Measurements from ENCODE around the gene SLN.
A peak's percentile ranks its signal among the peaks of the same experiment; 100 is the strongest.

SLN gene

GRCh38 chr11:107676336-107677057 lies 35.4 kb downstream of the SLN start:
- H3K4me3 ChIP-seq (ENCODE audit: low read length) = no peak overlapping the region
- no peak for DNase-seq (ENCODE audit: low read depth)
- TF ChIP-seq, protein P1, sequence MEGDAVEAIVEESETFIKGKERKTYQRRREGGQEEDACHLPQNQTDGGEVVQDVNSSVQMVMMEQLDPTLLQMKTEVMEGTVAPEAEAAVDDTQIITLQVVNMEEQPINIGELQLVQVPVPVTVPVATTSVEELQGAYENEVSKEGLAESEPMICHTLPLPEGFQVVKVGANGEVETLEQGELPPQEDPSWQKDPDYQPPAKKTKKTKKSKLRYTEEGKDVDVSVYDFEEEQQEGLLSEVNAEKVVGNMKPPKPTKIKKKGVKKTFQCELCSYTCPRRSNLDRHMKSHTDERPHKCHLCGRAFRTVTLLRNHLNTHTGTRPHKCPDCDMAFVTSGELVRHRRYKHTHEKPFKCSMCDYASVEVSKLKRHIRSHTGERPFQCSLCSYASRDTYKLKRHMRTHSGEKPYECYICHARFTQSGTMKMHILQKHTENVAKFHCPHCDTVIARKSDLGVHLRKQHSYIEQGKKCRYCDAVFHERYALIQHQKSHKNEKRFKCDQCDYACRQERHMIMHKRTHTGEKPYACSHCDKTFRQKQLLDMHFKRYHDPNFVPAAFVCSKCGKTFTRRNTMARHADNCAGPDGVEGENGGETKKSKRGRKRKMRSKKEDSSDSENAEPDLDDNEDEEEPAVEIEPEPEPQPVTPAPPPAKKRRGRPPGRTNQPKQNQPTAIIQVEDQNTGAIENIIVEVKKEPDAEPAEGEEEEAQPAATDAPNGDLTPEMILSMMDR (conservative IDR thresholded peaks at IDR 0.05; ENCODE audit: low read depth, low read length) = no peak

- TF ChIP-seq, protein P1 (conservative IDR thresholded peaks at IDR 0.05; ENCODE audit: low read depth, low read length) = no peak
- H3K4me3 ChIP-seq (ENCODE audit: low read length) = no peak overlapping the region
- DNase-seq (ENCODE audit: low read depth) = no peak
Observed at GRCh38 chr11:107675902-107676301, 36.0 kb downstream of the SLN start.

DNA sequence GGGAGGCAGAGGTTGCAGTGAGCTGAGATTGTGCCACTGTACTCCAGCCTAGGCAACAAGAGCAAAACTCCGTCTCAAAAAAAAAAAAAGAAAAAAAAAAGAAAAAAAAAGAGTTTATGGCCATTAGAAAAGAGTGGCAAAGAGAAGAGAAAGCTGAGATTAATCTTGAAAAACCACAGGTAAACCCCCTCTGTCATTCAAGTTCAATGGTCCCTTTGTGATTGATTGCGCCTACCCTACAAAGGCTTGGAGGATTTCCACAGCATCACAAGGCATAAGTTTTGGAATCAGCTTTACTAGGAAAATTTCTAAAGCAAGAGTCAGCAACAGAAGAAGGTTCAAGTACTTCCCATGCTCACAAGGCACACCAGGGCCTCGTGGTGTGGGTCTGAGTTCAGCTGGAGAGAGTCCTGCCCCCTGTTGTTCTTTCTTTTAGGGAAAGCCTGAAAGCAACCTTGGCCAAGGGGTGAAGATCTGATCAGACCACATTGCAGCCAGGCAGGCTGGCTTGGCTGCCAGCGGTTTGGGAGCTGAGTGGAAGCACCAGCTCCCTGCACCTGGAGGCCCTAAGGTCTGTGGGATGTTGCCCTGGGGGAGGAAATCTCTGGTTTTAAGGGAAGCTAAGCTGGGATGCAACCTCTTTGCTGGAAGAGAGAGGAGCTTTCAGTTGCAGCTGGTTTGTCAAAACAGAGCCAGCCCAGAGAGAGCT lies 41.8 kb downstream of the SLN start:
- DNase-seq (ENCODE audit: low read depth) = no peak
- TF ChIP-seq, protein P1 (conservative IDR thresholded peaks at IDR 0.05; ENCODE audit: low read depth, low read length) = no peak
- no peak overlapping the region for H3K4me3 ChIP-seq (ENCODE audit: low read length)

DNA sequence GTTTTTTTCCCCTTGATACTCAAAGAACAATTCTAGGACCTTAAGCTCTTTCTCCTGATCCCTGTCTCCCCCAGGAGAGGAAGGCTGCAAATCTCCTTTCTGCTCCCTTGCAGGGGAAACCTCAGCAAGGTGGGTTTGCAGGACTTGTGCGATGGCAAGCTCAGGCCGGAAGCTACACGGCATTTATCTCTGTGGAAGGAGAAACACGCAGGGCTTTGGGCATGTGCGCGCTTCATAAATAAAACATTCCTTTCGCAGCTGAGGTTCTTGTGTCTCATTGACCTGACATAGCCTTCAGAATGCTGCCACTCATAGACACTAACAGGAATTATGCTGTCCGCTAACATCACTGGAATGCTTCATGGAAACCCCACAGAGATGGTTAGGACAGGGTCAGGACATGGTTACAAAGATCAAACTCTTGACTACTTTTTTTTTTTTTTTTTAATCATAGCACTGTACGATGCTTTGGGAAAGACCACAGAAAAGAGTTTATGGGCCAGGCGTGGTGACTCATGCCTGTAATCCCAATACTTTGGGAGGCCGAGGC lies 42.6 kb downstream of the SLN start:
- H3K4me3 ChIP-seq (ENCODE audit: low read length) = no peak overlapping the region
- DNase-seq (ENCODE audit: low read depth) = no peak
- TF ChIP-seq, protein P1 (conservative IDR thresholded peaks at IDR 0.05; ENCODE audit: low read depth, low read length) = no peak

DNA sequence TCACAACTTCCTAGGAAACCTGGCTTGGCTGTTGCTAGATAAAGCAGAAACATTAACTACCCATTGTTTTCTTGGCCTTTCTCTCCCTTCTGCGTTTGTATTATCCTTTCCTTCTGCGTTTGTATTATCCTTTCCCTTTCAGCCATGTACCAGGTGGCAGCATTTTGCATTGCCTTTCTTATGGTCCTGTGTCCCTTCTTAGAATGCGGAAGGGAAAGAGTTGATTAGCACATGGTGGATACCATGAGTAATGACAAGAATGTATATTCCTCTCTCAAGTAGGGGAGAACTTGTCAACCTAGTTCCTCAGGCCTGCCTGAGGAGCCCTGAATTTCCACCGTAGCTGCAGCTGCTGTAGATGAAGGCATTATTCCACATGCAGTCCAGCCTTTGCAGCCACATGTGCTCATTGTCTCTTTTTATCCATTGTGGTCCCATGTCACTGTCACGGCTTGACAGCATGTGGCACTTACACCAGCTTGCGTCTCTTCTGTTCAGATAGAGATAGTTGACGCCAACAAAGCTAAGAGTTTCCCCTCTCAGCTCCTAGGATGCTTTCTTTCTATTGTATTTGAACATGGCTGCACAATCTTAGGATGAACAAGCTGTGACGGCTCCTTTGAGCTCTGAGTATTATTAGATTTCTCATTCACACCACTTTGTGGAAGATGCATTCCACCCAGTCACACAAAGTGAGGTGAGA lies 44.8 kb downstream of the SLN start:
- no peak overlapping the region for H3K4me3 ChIP-seq (ENCODE audit: low read length)
- DNase-seq (ENCODE audit: low read depth) = no peak
- TF ChIP-seq, protein P1 (conservative IDR thresholded peaks at IDR 0.05; ENCODE audit: low read depth, low read length) = no peak

- no peak overlapping the region for H3K4me3 ChIP-seq (ENCODE audit: low read length)
- TF ChIP-seq, protein P1 (conservative IDR thresholded peaks at IDR 0.05; ENCODE audit: low read depth, low read length) = no peak
- DNase-seq (ENCODE audit: low read depth) = peak; percentile 17
Observed at GRCh38 chr11:107665018-107665417, 46.8 kb downstream of the SLN start.
